ENCODE measurements around the gene ANKRD52. TPM values are rescaled to one million over a fixed set of nuclear protein-coding genes. Genes with fewer than 3 reads are reported as not detected.

ANKRD52 gene
- total RNA-seq, 4 donors from 2014 or later, result 13.8 to 31.5 (median 19.6) TPM

- WGBS, result no CpG with 5 or more reads among the region's 17 CpGs
- intact Hi-C loops (cut with DNase I), result loop anchor here (2.0 to 10.0 kb wide), 3 partner anchors 62 to 276 kb away; partner anchors contain the start of genes SPRYD4 and ZC3H10
- Histone ChIP-seq H3K4me3 (peak overlapping the region; percentile 77 to 95 (median 88)), H3K4me1 (peaks cover 20 to 40% (median 34%) of the 10 kb centered on the region in 4 donors), H3K27me3 (no peaks in the 10 kb centered on the region), H3K36me3 (peaks cover 19 to 36% (median 30%) of the 10 kb centered on the region in 4 donors), H3K27ac (replicated peaks in 1 of 4) (peak overlapping the region; percentile 92 to 97 (median 96)), H3K9me3 (no peaks in the 10 kb centered on the region)
- TF ChIP-seq POLR2A (IDR thresholded peaks at IDR 0.05; ENCODE audit: low read depth) (no peak), POLR2AphosphoS5 (IDR thresholded peaks at IDR 0.05) (no peak), EP300 (IDR thresholded peaks at IDR 0.05) (no peak), CTCF (IDR thresholded peaks at IDR 0.05) (no peak)
- no peak for DNase-seq (ENCODE audit: extremely low spot score)
Observed at GRCh38 chr12:56188778-56189098, 69.4 kb downstream of the ANKRD52 start.

GRCh38 chr12:56188131-56188777 is 69.9 kb downstream of the ANKRD52 start:
- no peaks in the 10 kb centered on the region for H3K27me3 ChIP-seq
- H3K4me1 ChIP-seq, result peaks cover 20 to 40% (median 34%) of the 10 kb centered on the region in 4 donors
- TF ChIP-seq POLR2AphosphoS5 (IDR thresholded peaks at IDR 0.05), result no peak
- TF ChIP-seq EP300 (IDR thresholded peaks at IDR 0.05), result no peak
- TF ChIP-seq CTCF (IDR thresholded peaks at IDR 0.05), result no peak
- TF ChIP-seq POLR2A (IDR thresholded peaks at IDR 0.05; ENCODE audit: low read depth), result no peak
- H3K9me3 ChIP-seq, result no peaks in the 10 kb centered on the region
- H3K27ac ChIP-seq (replicated peaks in 1 of 4), result peak overlapping the region; percentile 92 to 97 (median 96)
- WGBS, result 13% methylated on average over 9 of the region's 10 CpGs
- intact Hi-C loops (cut with DNase I), result loop anchor here (2.0 to 10.0 kb wide), 3 partner anchors 61 to 277 kb away; partner anchors contain the start of genes SPRYD4 and ZC3H10
- no peak for DNase-seq (ENCODE audit: extremely low spot score)
- peak overlapping the region; percentile 77 to 95 (median 88) for H3K4me3 ChIP-seq
- H3K36me3 ChIP-seq, result peaks cover 24 to 41% (median 35%) of the 10 kb centered on the region in 4 donors

Other genes with a start within 250 kb of the ANKRD52 start
- 10 to 100 TPM in 2 of 4 donors, 1 to 10 TPM in 2; 6.2 to 20.4 (median 9.7) TPM for gene IKZF4, start 237.3 kb downstream of the ANKRD52 start, total RNA-seq
- 1,000 to 10,000 TPM in 1 of 4 donors, 100 to 1,000 TPM in 3; 104 to 1,982 (median 577) TPM for gene RPS26, start 216.5 kb downstream of the ANKRD52 start, total RNA-seq
- gene ERBB3, start 178.2 kb downstream of the ANKRD52 start, total RNA-seq, result 10 to 100 TPM; 13.9 to 25.0 (median 19.0) TPM
- gene PA2G4, start 153.8 kb downstream of the ANKRD52 start, total RNA-seq, result 100 to 1,000 TPM in 2 of 4 donors, 10 to 100 TPM in 2; 90.5 to 133 (median 105) TPM
- gene RPL41, start 141.8 kb downstream of the ANKRD52 start, total RNA-seq, result 1,000 to 10,000 TPM; 1,962 to 4,166 (median 3,502) TPM
- gene ZC3H10, start 140.1 kb downstream of the ANKRD52 start, total RNA-seq, result 1 to 10 TPM; 5.0 to 7.9 (median 6.6) TPM
- gene ESYT1, start 130.1 kb downstream of the ANKRD52 start, total RNA-seq, result 100 to 1,000 TPM; 151 to 245 (median 214) TPM
- 10 to 100 TPM; 28.5 to 39.4 (median 33.6) TPM for gene MYL6B, start 105.8 kb downstream of the ANKRD52 start, total RNA-seq
- 1,000 to 10,000 TPM; 5,145 to 8,531 (median 5,986) TPM for gene MYL6, start 100.0 kb downstream of the ANKRD52 start, total RNA-seq
- 100 to 1,000 TPM in 2 of 4 donors, 10 to 100 TPM in 2; 62.1 to 111 (median 94.3) TPM for gene SMARCC2, start 68.9 kb downstream of the ANKRD52 start, total RNA-seq
- 100 to 1,000 TPM in 3 of 4 donors, 10 to 100 TPM in 1; 64.4 to 165 (median 109) TPM for gene RNF41, start 36.5 kb downstream of the ANKRD52 start, total RNA-seq
- gene NABP2, start 34.0 kb downstream of the ANKRD52 start, total RNA-seq, result 10 to 100 TPM; 27.0 to 36.4 (median 30.9) TPM
- not detected for gene SLC39A5, start 28.3 kb downstream of the ANKRD52 start, total RNA-seq
- 10 to 100 TPM; 12.4 to 22.8 (median 15.7) TPM for gene COQ10A, start 8.6 kb upstream of the ANKRD52 start, total RNA-seq
- gene CS, start 41.9 kb upstream of the ANKRD52 start, total RNA-seq, result 100 to 1,000 TPM in 3 of 4 donors, 10 to 100 TPM in 1; 91.8 to 155 (median 111) TPM
- 10 to 100 TPM; 48.8 to 61.5 (median 50.3) TPM for gene CNPY2, start 57.6 kb upstream of the ANKRD52 start, total RNA-seq
- 10 to 100 TPM; 14.1 to 34.5 (median 24.4) TPM for gene PAN2, start 75.6 kb upstream of the ANKRD52 start, total RNA-seq
- not detected for gene IL23A, start 80.5 kb upstream of the ANKRD52 start, total RNA-seq
- 10 to 100 TPM; 55.7 to 78.9 (median 68.2) TPM for gene STAT2, start 101.7 kb upstream of the ANKRD52 start, total RNA-seq
- gene APOF, start 104.5 kb upstream of the ANKRD52 start, total RNA-seq, result not detected
- gene TIMELESS, start 191.0 kb upstream of the ANKRD52 start, total RNA-seq, result 1 to 10 TPM; 2.3 to 4.1 (median 2.4) TPM
- not detected for gene MIP, start 196.3 kb upstream of the ANKRD52 start, total RNA-seq
- 1 to 10 TPM; 1.4 to 2.2 (median 1.9) TPM for gene SPRYD4, start 210.2 kb upstream of the ANKRD52 start, total RNA-seq
- gene GLS2, start 229.8 kb upstream of the ANKRD52 start, total RNA-seq, result 1 to 10 TPM in 1 of 4 donors, under 1 TPM in 2, not detected in 1; 0.97 to 1.0 (median 0.99) TPM

All from esophagus muscularis mucosa (tissue), 4 donors.